ENCODE measurements around the gene AIG1.

DNA sequence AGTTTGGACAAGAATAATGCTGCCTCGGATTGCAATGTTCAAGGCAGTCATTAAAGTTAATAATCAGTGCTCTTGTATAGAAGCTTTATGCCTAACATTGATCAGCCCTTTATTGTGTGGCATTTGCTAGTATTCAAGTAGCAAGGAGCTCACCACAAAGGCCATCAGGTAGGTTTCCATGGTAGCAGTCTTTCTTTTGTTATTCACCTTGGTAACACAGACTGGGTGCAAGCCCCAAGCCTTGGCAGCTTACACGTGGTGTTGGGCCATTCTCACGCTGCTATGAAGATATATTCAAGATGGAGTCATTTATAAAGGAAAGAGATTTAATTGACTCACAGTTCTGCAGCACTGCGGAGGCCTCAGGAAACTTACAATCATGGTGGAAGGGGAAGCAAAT is 240.5 kb downstream of the AIG1 start:
- TF ChIP-seq, protein P1, sequence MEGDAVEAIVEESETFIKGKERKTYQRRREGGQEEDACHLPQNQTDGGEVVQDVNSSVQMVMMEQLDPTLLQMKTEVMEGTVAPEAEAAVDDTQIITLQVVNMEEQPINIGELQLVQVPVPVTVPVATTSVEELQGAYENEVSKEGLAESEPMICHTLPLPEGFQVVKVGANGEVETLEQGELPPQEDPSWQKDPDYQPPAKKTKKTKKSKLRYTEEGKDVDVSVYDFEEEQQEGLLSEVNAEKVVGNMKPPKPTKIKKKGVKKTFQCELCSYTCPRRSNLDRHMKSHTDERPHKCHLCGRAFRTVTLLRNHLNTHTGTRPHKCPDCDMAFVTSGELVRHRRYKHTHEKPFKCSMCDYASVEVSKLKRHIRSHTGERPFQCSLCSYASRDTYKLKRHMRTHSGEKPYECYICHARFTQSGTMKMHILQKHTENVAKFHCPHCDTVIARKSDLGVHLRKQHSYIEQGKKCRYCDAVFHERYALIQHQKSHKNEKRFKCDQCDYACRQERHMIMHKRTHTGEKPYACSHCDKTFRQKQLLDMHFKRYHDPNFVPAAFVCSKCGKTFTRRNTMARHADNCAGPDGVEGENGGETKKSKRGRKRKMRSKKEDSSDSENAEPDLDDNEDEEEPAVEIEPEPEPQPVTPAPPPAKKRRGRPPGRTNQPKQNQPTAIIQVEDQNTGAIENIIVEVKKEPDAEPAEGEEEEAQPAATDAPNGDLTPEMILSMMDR (conservative IDR thresholded peaks at IDR 0.05; ENCODE audit: low read depth, low read length), result no peak
- TF ChIP-seq EZH2 (IDR thresholded peaks at IDR 0.05; ENCODE audit: borderline replicate concordance, low read depth, low read length, poor library complexity, severe bottlenecking), result no peak

Measured in A673 (cell line).